Activated naive CD4-positive, alpha-beta T cell treated with anti-CD3 and anti-CD28 coated beads for 36 hours (primary cell): ENCODE results near the gene ADGRE1. TPM values are rescaled to one million over a fixed set of nuclear protein-coding genes. Genes with fewer than 3 reads are reported as not detected.

Experiments used
- CTCF ChIA-PET: fragments of 350-600 bp; sonication (Branson Sonifier 250); formaldehyde crosslinking; loops from one replicate; lab custom pipeline; 2021; ENCODE audit warnings: antibody characterized with exemption; lab: Charles Lee
- DNase-seq: peaks from one replicate; pipeline ENCODE4 v3.0.0-alpha.2; 2020
- H3K27ac Mint-ChIP-seq: one replicate; pipeline ENCODE4 v1.8.0; 2021; ENCODE audit warnings: mild to moderate bottlenecking, mixed read lengths
- H3K27me3 Mint-ChIP-seq: one replicate; pipeline ENCODE4 v1.8.0; 2021; ENCODE audit warnings: low read depth, mixed read lengths
- H3K36me3 Mint-ChIP-seq: one replicate; pipeline ENCODE4 v1.8.0; 2021; ENCODE audit warnings: low read depth, mixed read lengths
- H3K4me1 Mint-ChIP-seq: one replicate; pipeline ENCODE4 v1.8.0; 2021; ENCODE audit warnings: low read depth, mixed read lengths
- H3K4me3 Mint-ChIP-seq: one replicate; pipeline ENCODE4 v1.8.0; 2021; ENCODE audit warnings: mild to moderate bottlenecking, moderate library complexity, mixed read lengths
- H3K9me3 Mint-ChIP-seq: one replicate; pipeline ENCODE4 v1.8.0; 2021; ENCODE audit warnings: mixed read lengths
- intact Hi-C: fragments of 100-400 bp; cut with micrococcal nuclease; formaldehyde crosslinking; loops from one replicate; pipeline ENCODE4 v1.15.1; 2023
- total RNA-seq, 2 experiments: library from RNA; stranded (reverse); gene quantifications; one replicate each; pipeline ENCODE4 v1.2.3, GENCODE V29; 2021

ADGRE1 gene
- 10 to 100 TPM in 1 of 2 experiments, 1 to 10 TPM in 1; 9.1 to 11.2 TPM for total RNA-seq

DNA sequence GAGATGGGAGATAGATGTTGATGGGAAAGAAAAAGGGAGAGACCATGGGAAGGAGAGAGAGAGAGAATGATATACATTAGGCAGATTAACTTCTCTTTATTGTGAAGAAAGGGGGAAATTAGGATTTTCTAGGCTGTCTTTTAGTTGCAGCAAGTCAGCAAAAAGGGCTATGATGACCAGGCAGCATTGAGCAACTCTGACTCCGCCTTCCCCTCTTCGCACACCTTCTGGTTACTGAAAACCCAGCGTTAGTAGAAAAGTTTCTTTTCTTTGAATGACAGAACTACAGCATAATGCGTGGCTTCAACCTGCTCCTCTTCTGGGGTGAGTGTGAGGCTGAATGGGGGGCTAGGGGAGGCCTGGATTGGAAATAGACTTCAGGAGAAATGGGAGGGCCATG is at the start of gene ADGRE1:
ADGRE1 (plus strand) TSS at position 264 of the 400 bp plus-strand sequence; CDS start at position 294, 30 bp downstream.
- H3K36me3 Mint-ChIP-seq, result peaks cover 15% of the 10 kb centered on the region
- peak within 1 kb of the TSS; percentile 77 for H3K27ac Mint-ChIP-seq
- peaks cover 58% of the 10 kb centered on the region for H3K4me1 Mint-ChIP-seq
- CTCF ChIA-PET, result interaction anchor here (0.6 to 0.7 kb wide), 3 partner anchors 28 to 302 kb away, joined by 3 to 8 read pairs (median 3); no protein-coding TSS in a partner anchor
- DNase-seq, result peak; percentile 81
- no peaks in the 10 kb centered on the region for H3K27me3 Mint-ChIP-seq
- intact Hi-C loops, result no loop called here
- H3K9me3 Mint-ChIP-seq, result peaks cover 19% of the 10 kb centered on the region
- peak within 1 kb of the TSS; percentile 57 for H3K4me3 Mint-ChIP-seq

DNA sequence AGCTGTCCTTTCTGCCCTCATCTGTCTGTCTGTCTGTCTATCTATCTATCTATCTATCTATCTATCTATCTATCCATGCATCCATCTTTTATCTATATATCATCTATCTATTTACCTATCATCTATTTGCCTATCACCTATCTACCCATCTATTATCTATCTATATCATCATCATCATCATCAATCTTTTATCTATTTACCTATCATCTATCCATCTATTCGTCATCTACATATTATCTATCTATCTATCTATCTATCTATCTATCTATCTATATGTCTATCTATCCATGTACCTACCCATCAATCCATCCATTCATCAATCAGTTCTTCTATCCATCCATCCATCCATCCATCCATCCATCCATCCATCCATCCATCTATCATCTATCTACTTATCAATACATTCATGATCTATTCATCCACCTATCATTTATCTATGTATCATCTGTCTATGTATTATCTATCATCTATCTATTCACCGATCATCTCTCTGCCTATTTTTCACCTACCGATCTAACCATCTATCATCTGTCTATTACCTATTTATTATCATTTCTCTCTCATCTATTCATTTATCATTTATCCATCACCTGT is 49.2 kb upstream of the ADGRE1 start:
- CTCF ChIA-PET, result no interaction called here
- no peaks in the 10 kb centered on the region for H3K27me3 Mint-ChIP-seq
- H3K27ac Mint-ChIP-seq, result peak overlapping the region; percentile 92
- peaks cover 47% of the 10 kb centered on the region for H3K36me3 Mint-ChIP-seq
- no peak for DNase-seq
- H3K4me3 Mint-ChIP-seq, result no peak overlapping the region
- H3K9me3 Mint-ChIP-seq, result no peaks in the 10 kb centered on the region
- intact Hi-C loops, result no loop called here
- peaks cover 26% of the 10 kb centered on the region for H3K4me1 Mint-ChIP-seq

DNA sequence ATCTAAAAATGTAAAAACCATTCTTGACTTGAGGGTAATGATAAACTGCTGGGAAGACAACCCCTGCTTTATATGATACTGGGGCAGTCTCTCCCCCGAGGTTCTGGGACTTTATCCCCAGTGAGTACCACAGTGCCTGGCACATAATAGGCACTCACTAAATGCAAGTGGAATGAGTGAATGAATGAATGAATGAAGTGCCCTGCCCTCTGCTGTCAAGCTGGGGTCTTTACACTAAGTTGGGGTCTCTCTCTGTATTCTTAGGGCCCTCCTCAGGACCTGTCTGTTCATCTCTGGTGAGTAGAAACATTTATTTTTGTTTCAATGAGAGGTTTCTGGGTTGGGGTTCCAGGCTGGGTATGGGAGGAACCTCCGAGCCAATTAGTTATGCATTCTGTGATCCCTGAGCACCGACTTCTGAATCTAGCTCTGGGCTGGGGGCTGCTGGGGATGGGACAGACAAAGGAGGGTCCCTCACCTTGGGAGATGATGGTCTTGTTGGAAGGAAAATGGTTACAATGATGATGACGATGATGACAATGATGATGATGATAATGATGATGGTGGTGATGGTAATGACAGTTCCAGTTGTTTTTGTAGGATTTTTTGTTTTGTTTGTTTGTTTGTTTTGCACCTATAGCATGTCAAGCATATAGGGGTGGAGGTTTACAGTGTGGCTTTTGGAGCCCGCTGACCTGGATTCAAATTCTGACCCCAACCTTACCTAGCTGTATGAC is 44.3 kb upstream of the ADGRE1 start:
- Mint-ChIP-seq H3K36me3 (peaks cover 24% of the 10 kb centered on the region), H3K4me3 (no peak overlapping the region), H3K27ac (peak overlapping the region; percentile 63), H3K4me1 (peaks cover 4% of the 10 kb centered on the region), H3K9me3 (no peaks in the 10 kb centered on the region), H3K27me3 (no peaks in the 10 kb centered on the region)
- CTCF ChIA-PET, result interaction anchor here (0.6 to 1.2 kb wide), 2 partner anchors 71 to 484 kb away, joined by 3 read pairs; partner anchors contain the start of gene VAV1
- intact Hi-C loops, result no loop called here
- no peak for DNase-seq

DNA sequence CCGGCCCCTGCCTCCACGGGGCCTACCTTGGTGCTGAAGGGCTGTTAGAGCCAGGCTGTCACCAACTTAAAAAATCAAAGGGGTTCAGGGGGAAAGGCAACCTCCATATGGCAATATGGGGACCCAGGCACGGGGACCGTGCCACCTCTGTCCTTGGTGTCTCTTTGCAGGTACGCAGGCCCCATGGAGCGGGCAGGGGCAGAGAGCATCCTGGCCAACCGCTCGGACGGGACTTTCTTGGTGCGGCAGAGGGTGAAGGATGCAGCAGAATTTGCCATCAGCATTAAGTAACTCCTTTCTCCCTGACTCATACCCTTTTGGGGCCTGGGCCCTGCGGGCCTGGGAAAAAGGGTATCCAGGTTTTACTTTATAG is 39.6 kb upstream of the ADGRE1 start:
- Mint-ChIP-seq H3K27me3 (no peaks in the 10 kb centered on the region), H3K9me3 (no peaks in the 10 kb centered on the region), H3K36me3 (peaks cover 29% of the 10 kb centered on the region), H3K4me1 (no peaks in the 10 kb centered on the region), H3K27ac (no peak overlapping the region), H3K4me3 (no peak overlapping the region)
- CTCF ChIA-PET, result no interaction called here
- intact Hi-C loops, result no loop called here
- DNase-seq, result no peak

- intact Hi-C loops, result no loop called here
- Mint-ChIP-seq H3K4me3 (no peak overlapping the region), H3K9me3 (no peaks in the 10 kb centered on the region), H3K27me3 (no peaks in the 10 kb centered on the region), H3K36me3 (peaks cover 27% of the 10 kb centered on the region), H3K4me1 (no peaks in the 10 kb centered on the region), H3K27ac (no peak overlapping the region)
- DNase-seq, result no peak
- CTCF ChIA-PET, result interaction anchor here (0.6 to 0.7 kb wide), 2 partner anchors 15 to 503 kb away, joined by 3 to 4 read pairs; no protein-coding TSS in a partner anchor
These were observed 38.4 kb upstream of the ADGRE1 start for GRCh38 chr19:6848986-6849385.

DNA sequence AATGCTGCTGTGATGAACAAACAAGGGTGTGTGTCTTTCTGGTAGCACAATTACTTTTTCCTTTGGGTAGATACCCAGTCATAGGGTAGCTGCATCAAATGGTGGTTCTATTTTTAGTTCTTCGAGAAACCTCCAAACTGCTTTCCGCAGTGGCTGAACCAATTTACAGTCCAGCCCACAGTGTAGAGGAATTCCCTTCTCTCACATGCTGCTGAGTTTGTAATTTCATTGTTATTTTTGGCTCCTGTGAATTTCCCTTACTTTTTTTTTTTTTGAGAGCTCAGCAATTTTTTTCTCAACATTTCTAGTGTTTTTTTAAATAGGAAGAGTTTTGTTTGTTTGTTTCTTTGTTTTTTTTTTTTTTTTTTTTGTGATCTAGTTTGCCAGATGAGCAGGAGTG is 37.5 kb upstream of the ADGRE1 start:
- Mint-ChIP-seq H3K4me1 (no peaks in the 10 kb centered on the region), H3K9me3 (no peaks in the 10 kb centered on the region), H3K4me3 (no peak overlapping the region), H3K27ac (no peak overlapping the region), H3K27me3 (no peaks in the 10 kb centered on the region), H3K36me3 (peaks cover 24% of the 10 kb centered on the region)
- no peak for DNase-seq
- intact Hi-C loops, result no loop called here
- CTCF ChIA-PET, result no interaction called here

DNA sequence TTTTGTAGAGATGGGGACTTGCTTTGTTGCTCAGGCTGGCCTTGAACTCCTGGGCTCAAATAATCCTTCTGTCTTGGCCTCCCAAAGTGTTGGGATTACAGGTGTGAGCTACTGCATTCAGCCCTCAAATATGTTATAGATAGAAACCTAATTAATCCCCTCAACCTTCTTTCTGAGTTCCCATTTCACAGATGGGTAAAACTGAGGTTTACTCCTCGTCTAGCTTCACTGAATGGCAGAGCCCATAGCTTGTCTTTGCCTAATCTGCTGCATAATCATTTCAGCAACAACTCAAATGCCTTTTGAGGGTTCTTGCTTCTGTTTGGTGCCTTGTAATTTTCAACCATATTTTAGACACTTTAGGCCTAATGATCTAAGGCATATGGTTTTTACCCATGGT is 36.0 kb upstream of the ADGRE1 start:
- no peaks in the 10 kb centered on the region for H3K27me3 Mint-ChIP-seq
- no peak overlapping the region for H3K4me3 Mint-ChIP-seq
- peaks cover 34% of the 10 kb centered on the region for H3K36me3 Mint-ChIP-seq
- no peaks in the 10 kb centered on the region for H3K9me3 Mint-ChIP-seq
- H3K4me1 Mint-ChIP-seq, result no peaks in the 10 kb centered on the region
- no peak for DNase-seq
- intact Hi-C loops, result no loop called here
- H3K27ac Mint-ChIP-seq, result no peak overlapping the region
- CTCF ChIA-PET, result interaction anchor here (1.8 kb wide), 1 partner anchor 9 kb away, joined by 4 read pairs; no protein-coding TSS in a partner anchor

- H3K4me1 Mint-ChIP-seq, result no peaks in the 10 kb centered on the region
- no peak overlapping the region for H3K4me3 Mint-ChIP-seq
- H3K27ac Mint-ChIP-seq, result no peak overlapping the region
- no peaks in the 10 kb centered on the region for H3K27me3 Mint-ChIP-seq
- no peaks in the 10 kb centered on the region for H3K9me3 Mint-ChIP-seq
- peaks cover 38% of the 10 kb centered on the region for H3K36me3 Mint-ChIP-seq
- intact Hi-C loops, result no loop called here
- no peak for DNase-seq
- CTCF ChIA-PET, result interaction anchor here (0.6 to 1.8 kb wide), 2 partner anchors 8 to 645 kb away, joined by 3 to 4 read pairs; no protein-coding TSS in a partner anchor
These were observed 35.4 kb upstream of the ADGRE1 start for GRCh38 chr19:6852001-6852400.

GRCh38 chr19:6853868-6854267 is 33.5 kb upstream of the ADGRE1 start:
- Mint-ChIP-seq H3K27me3 (no peaks in the 10 kb centered on the region), H3K27ac (no peak overlapping the region), H3K9me3 (no peaks in the 10 kb centered on the region), H3K4me1 (no peaks in the 10 kb centered on the region), H3K36me3 (peaks cover 44% of the 10 kb centered on the region), H3K4me3 (no peak overlapping the region)
- intact Hi-C loops, result no loop called here
- CTCF ChIA-PET, result no interaction called here
- no peak for DNase-seq

DNA sequence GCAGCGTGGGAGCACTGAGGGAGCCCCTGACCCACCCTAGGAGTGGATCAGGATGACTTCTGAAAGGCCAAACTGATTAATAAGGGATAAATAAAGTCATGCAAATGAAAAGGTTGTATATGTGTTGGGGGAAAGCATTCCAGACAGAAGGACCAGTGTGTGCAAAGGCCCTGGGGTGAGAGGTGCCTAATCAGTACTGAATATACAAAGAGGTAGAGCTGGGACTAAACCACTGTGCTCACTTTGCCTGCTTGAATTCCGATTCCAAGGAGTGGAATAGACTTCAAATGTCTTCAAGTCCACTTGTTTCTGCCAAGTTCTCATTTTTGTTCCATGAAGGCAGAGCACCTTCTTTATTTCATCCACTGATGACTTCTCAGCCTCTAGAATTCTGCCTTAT is 32.6 kb upstream of the ADGRE1 start:
- Mint-ChIP-seq H3K4me1 (no peaks in the 10 kb centered on the region), H3K9me3 (no peaks in the 10 kb centered on the region), H3K27ac (peak overlapping the region; percentile 47), H3K36me3 (peaks cover 40% of the 10 kb centered on the region), H3K4me3 (no peak overlapping the region), H3K27me3 (no peaks in the 10 kb centered on the region)
- CTCF ChIA-PET, result no interaction called here
- intact Hi-C loops, result no loop called here
- DNase-seq, result no peak

DNA sequence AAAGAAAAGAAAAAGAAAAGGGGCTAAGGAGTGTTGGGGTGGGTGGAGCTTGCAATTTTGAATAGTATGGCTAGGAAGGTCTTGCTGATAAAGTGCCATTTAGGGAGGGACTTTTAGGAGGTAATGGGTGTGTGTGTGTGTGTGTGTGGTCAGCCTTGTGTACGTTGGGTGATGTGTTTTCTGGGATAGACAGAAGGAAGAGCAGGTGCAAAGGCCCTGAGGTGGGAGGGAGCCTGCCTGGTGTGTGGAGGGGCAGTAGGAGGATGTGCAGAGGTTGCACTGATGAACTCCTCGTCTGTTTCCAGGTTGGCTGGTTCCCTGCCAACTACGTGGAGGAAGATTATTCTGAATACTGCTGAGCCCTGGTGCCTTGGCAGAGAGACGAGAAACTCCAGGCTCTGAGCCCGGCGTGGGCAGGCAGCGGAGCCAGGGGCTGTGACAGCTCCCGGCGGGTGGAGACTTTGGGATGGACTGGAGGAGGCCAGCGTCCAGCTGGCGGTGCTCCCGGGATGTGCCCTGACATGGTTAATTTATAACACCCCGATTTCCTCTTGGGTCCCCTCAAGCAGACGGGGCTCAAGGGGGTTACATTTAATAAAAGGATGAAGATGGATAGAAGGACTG is 30.5 kb upstream of the ADGRE1 start:
- intact Hi-C loops, result no loop called here
- H3K9me3 Mint-ChIP-seq, result no peaks in the 10 kb centered on the region
- no peak for DNase-seq
- no peak overlapping the region for H3K4me3 Mint-ChIP-seq
- CTCF ChIA-PET, result no interaction called here
- peaks cover 3% of the 10 kb centered on the region for H3K4me1 Mint-ChIP-seq
- H3K27me3 Mint-ChIP-seq, result no peaks in the 10 kb centered on the region
- H3K36me3 Mint-ChIP-seq, result peaks cover 29% of the 10 kb centered on the region
- H3K27ac Mint-ChIP-seq, result peak overlapping the region; percentile 71

- H3K9me3 Mint-ChIP-seq, result no peaks in the 10 kb centered on the region
- H3K4me3 Mint-ChIP-seq, result no peak overlapping the region
- CTCF ChIA-PET, result interaction anchor here (0.6 to 3.8 kb wide), 8 partner anchors 48 to 833 kb away, joined by 3 to 46 read pairs (median 9); partner anchors contain the start of genes GPR108, SH2D3A and VAV1
- peak overlapping the region; percentile 55 for H3K27ac Mint-ChIP-seq
- peaks cover 9% of the 10 kb centered on the region for H3K36me3 Mint-ChIP-seq
- peaks cover 16% of the 10 kb centered on the region for H3K4me1 Mint-ChIP-seq
- intact Hi-C loops, result loop anchor here (1.0 to 5.0 kb wide), 5 partner anchors 29 to 735 kb away; partner anchors contain the start of genes SH2D3A, TNFSF9 and VAV1
- DNase-seq, result no peak
- no peaks in the 10 kb centered on the region for H3K27me3 Mint-ChIP-seq
These were observed 25.6 kb upstream of the ADGRE1 start for GRCh38 chr19:6861683-6862286.
